Globus pallidus (tissue), 1 donor: ENCODE data around the gene COPG2.

Experiments used
- DNase-seq: peaks from one replicate; pipeline ENCODE4 v3.0.0-alpha.2; 2015; ENCODE audit warnings: low spot score

The COPG2 gene

DNA sequence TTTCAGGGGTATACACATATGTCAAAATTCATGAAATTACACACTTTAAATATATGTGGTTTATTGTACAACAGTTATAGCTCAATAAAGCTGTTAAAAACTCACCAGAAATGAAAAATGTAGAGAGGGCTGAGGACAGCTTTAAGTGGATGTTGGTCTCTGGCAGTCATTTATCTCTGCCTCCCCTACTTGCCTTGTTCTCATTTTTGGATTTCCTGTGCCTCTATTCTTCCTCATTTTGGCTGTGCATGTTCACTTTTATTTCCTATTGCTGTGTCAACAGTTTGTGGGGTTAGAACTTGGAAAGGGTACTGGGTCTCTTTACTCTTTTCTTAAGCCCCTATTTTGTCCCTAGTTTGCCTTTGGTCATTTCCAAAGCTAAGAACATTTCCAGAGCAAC is 195.3 kb downstream of the COPG2 start:
- DNase-seq, result peak; percentile 42

DNA sequence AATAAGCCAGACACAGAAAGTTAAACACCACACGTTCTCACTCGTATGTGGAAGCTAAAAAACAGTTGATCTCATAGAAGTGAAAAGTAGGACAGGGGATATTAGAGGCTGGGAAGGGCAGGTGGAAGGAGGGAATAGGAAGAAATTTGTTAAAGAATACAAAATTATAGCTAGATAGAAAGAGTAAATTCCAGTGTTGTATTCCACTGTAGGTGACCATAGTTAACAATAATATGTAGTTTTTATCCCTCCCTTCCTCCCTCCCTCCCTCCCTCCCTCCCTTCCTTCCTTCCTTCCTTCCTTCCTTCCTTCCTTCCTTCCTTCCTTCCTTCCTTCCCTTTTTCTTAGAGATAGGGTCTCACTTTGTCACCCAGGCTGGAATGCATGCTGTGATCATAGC is 196.6 kb downstream of the COPG2 start:
- no peak for DNase-seq

GRCh38 chr7:130468612-130469011 is 199.9 kb downstream of the COPG2 start:
- no peak for DNase-seq

- no peak for DNase-seq
Observed at GRCh38 chr7:130463553-130464434, 204.8 kb downstream of the COPG2 start.

GRCh38 chr7:130461272-130461671 is 207.3 kb downstream of the COPG2 start:
- DNase-seq, result no peak

DNA sequence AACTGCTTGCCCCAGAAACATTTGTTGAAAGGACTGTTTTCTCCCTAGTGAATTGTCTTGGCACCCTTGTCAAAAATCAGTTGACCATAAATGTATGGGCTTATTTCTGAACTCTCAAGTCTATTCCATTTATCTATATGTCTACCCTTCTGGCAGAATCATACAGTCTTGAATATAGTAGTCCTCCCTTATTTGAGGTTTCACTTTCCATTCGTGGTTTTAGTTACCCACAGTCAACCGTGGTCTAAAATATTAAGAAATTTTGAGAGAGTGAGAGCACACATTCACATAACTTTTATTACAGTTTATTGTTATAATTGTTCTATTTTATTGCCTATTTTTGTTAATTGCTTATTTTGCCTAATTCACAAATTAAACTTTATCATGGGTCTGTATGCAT is 210.3 kb downstream of the COPG2 start:
- no peak for DNase-seq
